MM.1S (cell line): ENCODE measurements around the gene CYP17A1.

Experiments
- EZH2 ChIP-seq: fragments of 300-600 bp; sonication (generic); optimal IDR thresholded peaks from 2 replicates; pipeline ENCODE3; 2017; ENCODE audit warnings: low read depth, mild to moderate bottlenecking, antibody characterized with exemption, low read length, mixed read lengths
- EZH2phosphoT487 ChIP-seq: fragments of 300-600 bp; sonication (generic); IDR thresholded peaks from 2 replicates; pipeline ENCODE4 v1.6.1; 2018; ENCODE audit warnings: antibody characterized with exemption, low read length
- TF ChIP-seq, protein P1 (sequence below): fragments of 300-600 bp; sonication (generic); IDR thresholded peaks from 2 replicates; pipeline ENCODE4 v1.5.1; 2016; ENCODE audit warnings: antibody characterized with exemption, low read length, mixed read lengths

GRCh38 chr10:102834143-102834542, 3.1 kb downstream of the CYP17A1 start:
- TF ChIP-seq EZH2, result no peak
- TF ChIP-seq, protein P1, sequence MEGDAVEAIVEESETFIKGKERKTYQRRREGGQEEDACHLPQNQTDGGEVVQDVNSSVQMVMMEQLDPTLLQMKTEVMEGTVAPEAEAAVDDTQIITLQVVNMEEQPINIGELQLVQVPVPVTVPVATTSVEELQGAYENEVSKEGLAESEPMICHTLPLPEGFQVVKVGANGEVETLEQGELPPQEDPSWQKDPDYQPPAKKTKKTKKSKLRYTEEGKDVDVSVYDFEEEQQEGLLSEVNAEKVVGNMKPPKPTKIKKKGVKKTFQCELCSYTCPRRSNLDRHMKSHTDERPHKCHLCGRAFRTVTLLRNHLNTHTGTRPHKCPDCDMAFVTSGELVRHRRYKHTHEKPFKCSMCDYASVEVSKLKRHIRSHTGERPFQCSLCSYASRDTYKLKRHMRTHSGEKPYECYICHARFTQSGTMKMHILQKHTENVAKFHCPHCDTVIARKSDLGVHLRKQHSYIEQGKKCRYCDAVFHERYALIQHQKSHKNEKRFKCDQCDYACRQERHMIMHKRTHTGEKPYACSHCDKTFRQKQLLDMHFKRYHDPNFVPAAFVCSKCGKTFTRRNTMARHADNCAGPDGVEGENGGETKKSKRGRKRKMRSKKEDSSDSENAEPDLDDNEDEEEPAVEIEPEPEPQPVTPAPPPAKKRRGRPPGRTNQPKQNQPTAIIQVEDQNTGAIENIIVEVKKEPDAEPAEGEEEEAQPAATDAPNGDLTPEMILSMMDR, result no peak
- TF ChIP-seq EZH2phosphoT487, result no peak
